Hepatocyte (in vitro differentiated cells): Measurements from ENCODE around the gene TMEM141. TPM values are rescaled to one million over a fixed set of nuclear protein-coding genes. Genes with fewer than 3 reads are reported as not detected.
"Not testable (repeated sequence)": the region's sequence is repeated elsewhere in the genome, so short reads cannot be mapped to it uniquely, and the experiment has no call there.

Experiments used
- DNase-seq: peaks from one replicate; pipeline ENCODE4 v3.0.0-alpha.2; 2016; ENCODE audit warnings: low spot score
- H2AFZ ChIP-seq: fragments of 200-600 bp; sonication (generic); 2 replicates; pipeline ENCODE4 v1.6.0; 2016; ENCODE audit warnings: antibody characterized with exemption, mild to moderate bottlenecking
- H3K27ac ChIP-seq: fragments of 200-600 bp; sonication (generic); 2 replicates; pipeline ENCODE4 v1.5.1; 2016; ENCODE audit warnings: mild to moderate bottlenecking
- H3K27me3 ChIP-seq: fragments of 200-600 bp; sonication (generic); 2 replicates; pipeline ENCODE4 v1.6.1; 2016
- H3K36me3 ChIP-seq: fragments of 200-600 bp; sonication (generic); replicated peaks from 2 replicates; pipeline ENCODE4 v1.5.1; 2016; ENCODE audit warnings: low read depth; ENCODE audit not compliant: insufficient read depth
- H3K4me1 ChIP-seq: fragments of 200-600 bp; sonication (generic); 2 replicates; pipeline ENCODE4 v1.5.1; 2016; ENCODE audit warnings: mild to moderate bottlenecking, moderate library complexity; ENCODE audit not compliant: insufficient read depth
- H3K4me2 ChIP-seq: fragments of 200-600 bp; sonication (generic); 2 replicates; pipeline ENCODE4 v1.6.0; 2016
- H3K4me3 ChIP-seq: fragments of 200-600 bp; sonication (generic); 2 replicates; pipeline ENCODE4 v1.5.1; 2016; ENCODE audit warnings: mild to moderate bottlenecking
- H3K79me2 ChIP-seq: fragments of 200-600 bp; sonication (generic); 2 replicates; pipeline ENCODE4 v1.6.0; 2017; ENCODE audit warnings: mild to moderate bottlenecking
- H3K9me2 ChIP-seq: fragments of 200-600 bp; sonication (generic); replicated peaks from 2 replicates; pipeline ENCODE4 v1.6.0; 2017; ENCODE audit warnings: mild to moderate bottlenecking; ENCODE audit not compliant: insufficient read depth
- H3K9me3 ChIP-seq: fragments of 200-600 bp; sonication (generic); 2 replicates; pipeline ENCODE4 v1.5.1; 2016; ENCODE audit warnings: low read depth, mild to moderate bottlenecking
- H4K20me1 ChIP-seq: fragments of 200-600 bp; sonication (generic); 2 replicates; pipeline ENCODE4 v1.6.0; 2016; ENCODE audit warnings: mild to moderate bottlenecking; ENCODE audit not compliant: insufficient read depth, poor library complexity, severe bottlenecking
- EZH2 ChIP-seq: fragments of 200-600 bp; sonication (generic); IDR thresholded peaks from 2 replicates; pipeline ENCODE4 v1.6.1; 2016; ENCODE audit warnings: antibody characterized with exemption, mild to moderate bottlenecking, borderline replicate concordance
- EZH2phosphoT487 ChIP-seq: fragments of 200-600 bp; sonication (generic); IDR thresholded peaks from one replicate; pipeline ENCODE4 v1.6.1; 2018; ENCODE audit warnings: antibody characterized with exemption, mild to moderate bottlenecking, low read depth, moderate library complexity; ENCODE audit not compliant: unreplicated experiment, severe bottlenecking
- WGBS: methylation state at CpG from one replicate; pipeline ENCODE4 v1.1.6; 2016; ENCODE audit warnings: low lambda C conversion rate; ENCODE audit errors: missing lambda C conversion rate; 5-methylcytosine and 5-hydroxymethylcytosine counted together
- polyA plus RNA-seq: library from polyadenylated mRNA; unstranded; fragments of >200 nt; fragmentation: Nextera tagmentation; extraction: Ambion mirVana; gene quantifications from 2 replicates; pipeline ENCODE4 v1.2.1, GENCODE V29; 2016
- total RNA-seq: library from RNA; depleted of rRNA; stranded (reverse); fragments of >200 nt; gene quantifications from 2 replicates; pipeline ENCODE4 v1.2.3, GENCODE V29; 2014
- TF ChIP-seq, protein P1 (sequence below): fragments of 200-600 bp; sonication (generic); IDR thresholded peaks from 2 replicates; pipeline ENCODE4 v1.5.1; 2016; ENCODE audit warnings: antibody characterized with exemption, mild to moderate bottlenecking; ENCODE audit not compliant: poor library complexity

Gene TMEM141
- total and polyA plus RNA-seq, 2 experiments from 2014 or later = 230 to 385 TPM

GRCh38 chr9:136802321-136802720 lies 11.2 kb downstream of the TMEM141 start:
- no peaks in the 10 kb centered on the region for H3K27me3 ChIP-seq
- H3K4me2 ChIP-seq = no peak overlapping the region
- 95% methylated on average over 6 of the region's 6 CpGs for WGBS

GRCh38 chr9:136803009-136803550 lies 11.9 kb downstream of the TMEM141 start:
- peaks cover 30% of the 10 kb centered on the region for H3K79me2 ChIP-seq
- not testable (repeated sequence) for H3K4me2 ChIP-seq, H3K9me3 ChIP-seq, H3K27me3 ChIP-seq, H3K9me2 ChIP-seq, H3K27ac ChIP-seq, H3K4me3 ChIP-seq, DNase-seq, H2AFZ ChIP-seq, H4K20me1 ChIP-seq, H3K36me3 ChIP-seq
- WGBS = 100% methylated on average over 6 of the region's 9 CpGs
- H3K4me1 ChIP-seq = peaks cover 35% of the 10 kb centered on the region

More at GRCh38 chr9:136802321-136802720, 11.2 kb downstream of the TMEM141 start:
- H4K20me1 ChIP-seq = no peaks in the 10 kb centered on the region
- no peak overlapping the region for H3K4me3 ChIP-seq
- H2AFZ ChIP-seq = no peak overlapping the region
- TF ChIP-seq EZH2phosphoT487 = no peak
- no peak for TF ChIP-seq EZH2
- TF ChIP-seq, protein P1, sequence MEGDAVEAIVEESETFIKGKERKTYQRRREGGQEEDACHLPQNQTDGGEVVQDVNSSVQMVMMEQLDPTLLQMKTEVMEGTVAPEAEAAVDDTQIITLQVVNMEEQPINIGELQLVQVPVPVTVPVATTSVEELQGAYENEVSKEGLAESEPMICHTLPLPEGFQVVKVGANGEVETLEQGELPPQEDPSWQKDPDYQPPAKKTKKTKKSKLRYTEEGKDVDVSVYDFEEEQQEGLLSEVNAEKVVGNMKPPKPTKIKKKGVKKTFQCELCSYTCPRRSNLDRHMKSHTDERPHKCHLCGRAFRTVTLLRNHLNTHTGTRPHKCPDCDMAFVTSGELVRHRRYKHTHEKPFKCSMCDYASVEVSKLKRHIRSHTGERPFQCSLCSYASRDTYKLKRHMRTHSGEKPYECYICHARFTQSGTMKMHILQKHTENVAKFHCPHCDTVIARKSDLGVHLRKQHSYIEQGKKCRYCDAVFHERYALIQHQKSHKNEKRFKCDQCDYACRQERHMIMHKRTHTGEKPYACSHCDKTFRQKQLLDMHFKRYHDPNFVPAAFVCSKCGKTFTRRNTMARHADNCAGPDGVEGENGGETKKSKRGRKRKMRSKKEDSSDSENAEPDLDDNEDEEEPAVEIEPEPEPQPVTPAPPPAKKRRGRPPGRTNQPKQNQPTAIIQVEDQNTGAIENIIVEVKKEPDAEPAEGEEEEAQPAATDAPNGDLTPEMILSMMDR = no peak
- no peak overlapping the region for H3K27ac ChIP-seq
- no peaks in the 10 kb centered on the region for H3K9me2 ChIP-seq
- no peaks in the 10 kb centered on the region for H3K36me3 ChIP-seq
- H3K9me3 ChIP-seq = no peaks in the 10 kb centered on the region
- peaks cover 31% of the 10 kb centered on the region for H3K79me2 ChIP-seq
- peaks cover 43% of the 10 kb centered on the region for H3K4me1 ChIP-seq
- no peak for DNase-seq

DNA sequence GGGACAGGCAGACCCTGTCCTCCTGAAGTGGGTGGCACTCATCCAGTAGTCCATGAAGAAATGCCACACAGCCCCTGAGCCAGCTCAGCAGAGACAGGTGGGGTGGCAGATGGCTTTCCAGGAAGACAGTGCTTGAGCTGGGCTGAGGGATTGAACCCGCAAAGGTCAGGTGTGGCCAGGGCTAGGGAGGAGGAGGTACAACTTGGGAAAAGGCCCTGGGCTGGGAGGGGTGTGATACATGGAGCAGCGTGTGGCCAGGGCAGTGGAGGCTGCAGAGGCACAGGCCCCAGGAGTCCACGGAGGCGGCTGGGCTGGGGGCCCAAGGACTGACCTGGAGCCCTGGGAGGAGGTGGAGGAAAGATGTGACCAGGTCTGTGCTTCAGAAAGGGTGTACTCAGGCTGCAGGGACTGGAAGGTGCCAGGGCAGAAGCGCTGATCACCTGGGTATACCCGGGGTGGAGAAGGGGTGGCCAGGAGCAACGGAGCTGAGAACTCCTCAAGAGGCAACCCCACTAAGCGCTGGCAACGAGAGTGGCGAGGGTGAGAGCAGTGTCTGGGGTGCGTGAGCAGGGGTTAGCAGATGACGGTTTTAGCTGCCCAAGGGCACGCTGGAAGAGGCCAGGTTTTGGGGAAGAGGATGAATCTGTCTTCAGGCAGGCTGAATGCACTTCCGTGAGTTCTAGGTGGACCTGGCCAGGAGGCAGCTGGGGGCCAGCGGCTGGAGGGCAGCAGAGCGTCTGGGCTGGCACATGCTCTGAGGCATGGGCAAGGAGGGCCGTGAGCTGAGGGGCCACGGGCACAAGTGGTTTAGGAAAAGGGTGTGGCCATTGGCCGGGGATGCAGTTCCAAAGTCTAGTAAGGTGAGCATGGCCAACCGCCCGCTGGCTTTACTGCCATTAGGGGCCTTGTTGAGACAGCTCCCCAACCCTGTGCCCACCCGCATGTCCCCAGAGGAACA lies 12.7 kb downstream of the TMEM141 start:
- H3K4me1 ChIP-seq = peaks cover 28% of the 10 kb centered on the region
- no peaks in the 10 kb centered on the region for H3K36me3 ChIP-seq
- H3K4me3 ChIP-seq = no peak overlapping the region
- no peaks in the 10 kb centered on the region for H3K27me3 ChIP-seq
- H3K9me3 ChIP-seq = no peaks in the 10 kb centered on the region
- 96% methylated on average over 22 of the region's 22 CpGs for WGBS
- no peak overlapping the region for H3K4me2 ChIP-seq
- no peaks in the 10 kb centered on the region for H3K9me2 ChIP-seq
- no peak overlapping the region for H3K27ac ChIP-seq
- peaks cover 32% of the 10 kb centered on the region for H3K79me2 ChIP-seq
- no peak overlapping the region for H2AFZ ChIP-seq
- H4K20me1 ChIP-seq = no peaks in the 10 kb centered on the region
- no peak for TF ChIP-seq EZH2phosphoT487
- no peak for TF ChIP-seq EZH2
- TF ChIP-seq, protein P1 = no peak
- DNase-seq = no peak
